AG08396 (cell line): ENCODE measurements around the gene TMEM217.

Source experiments
- DNase-seq: peaks from one replicate; pipeline ENCODE4 v3.0.0; 2012; ENCODE audit warnings: low spot score, mixed read lengths

TMEM217 gene

DNA sequence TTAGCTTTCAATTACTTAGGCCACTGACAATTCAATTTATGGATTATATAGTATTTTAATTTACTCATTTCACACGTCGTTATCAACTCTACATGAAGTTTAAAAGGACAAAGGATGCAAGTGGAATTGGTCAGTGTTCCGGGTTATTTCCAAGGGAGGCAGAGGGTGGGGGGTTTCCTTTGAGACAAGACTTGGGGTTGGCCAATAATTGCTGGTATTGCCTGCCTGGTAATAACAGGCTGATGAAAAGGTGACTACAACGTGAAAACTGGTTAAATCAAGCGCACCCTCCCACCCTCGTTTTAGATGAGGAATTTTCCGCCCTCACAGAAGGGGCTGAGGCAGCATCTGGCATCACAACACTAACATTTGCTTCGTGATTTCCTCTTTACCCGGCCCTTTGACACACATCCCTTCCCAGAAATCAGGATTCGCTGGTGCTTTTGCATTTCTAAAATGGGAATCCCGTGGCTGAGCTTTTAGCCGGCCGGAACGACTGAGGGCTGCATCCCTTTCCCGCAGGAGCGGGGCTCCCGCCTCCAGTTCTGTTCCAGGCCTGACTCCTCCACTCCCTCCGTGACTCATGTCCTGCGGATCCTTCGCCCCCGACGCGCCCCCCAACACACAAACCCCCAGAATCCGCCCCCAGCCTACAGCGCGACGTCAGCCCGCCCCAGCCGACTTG lies 89.0 kb downstream of the TMEM217 start:
- DNase-seq: peak; percentile 75

DNA sequence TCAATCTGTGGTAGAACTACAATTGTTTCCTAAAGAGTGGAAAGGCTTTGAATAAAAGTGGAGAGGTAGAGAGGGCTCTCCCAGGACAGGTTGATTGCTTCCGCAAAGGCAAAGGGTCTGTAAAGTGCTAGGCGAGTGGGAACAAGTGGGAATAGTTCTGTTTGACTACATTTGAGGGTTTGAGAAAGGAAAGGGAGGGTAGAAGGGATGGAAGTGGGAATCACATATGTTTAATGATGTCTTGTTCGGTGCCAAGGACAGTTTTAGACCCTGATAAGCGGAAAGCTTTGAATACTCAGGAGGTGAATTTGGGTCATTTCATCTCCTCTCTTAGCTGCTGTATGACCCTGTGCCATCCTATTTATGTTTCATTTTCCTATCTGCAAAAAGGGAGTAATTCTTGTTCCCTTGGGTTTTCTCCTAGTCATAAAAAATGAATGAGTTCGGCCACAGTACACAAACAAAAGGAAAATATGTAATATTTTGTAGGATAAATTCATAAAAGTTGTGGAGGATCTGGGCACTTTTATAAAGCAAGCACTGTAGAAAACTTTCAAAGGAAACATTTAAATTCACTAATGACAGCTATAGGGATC lies 89.7 kb downstream of the TMEM217 start:
- no peak for DNase-seq

DNA sequence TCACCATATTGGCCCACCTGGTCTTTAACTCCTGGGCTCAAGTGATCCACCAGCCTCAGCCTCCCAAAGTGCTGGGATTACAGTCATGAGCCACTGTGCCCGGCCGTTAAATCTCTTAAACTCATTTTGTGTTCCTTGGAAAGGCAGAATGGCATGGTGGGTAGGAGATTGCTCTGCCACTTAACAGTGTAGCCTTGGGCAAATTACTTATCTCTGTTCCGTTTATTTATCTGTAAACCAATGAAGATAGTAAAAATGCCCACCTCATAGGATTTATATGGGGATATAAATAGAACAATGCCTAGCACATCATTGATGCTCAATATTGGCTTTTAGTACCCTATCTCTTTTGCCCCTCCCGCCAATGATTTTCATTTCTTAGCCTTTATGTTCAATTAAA lies 95.2 kb downstream of the TMEM217 start:
- no peak for DNase-seq
